ENCODE measurements around the gene CELSR1.

- TF ChIP-seq KDM1A (CRISPR knock-in tag; IDR thresholded peaks at IDR 0.05), result no peak
- no peak for TF ChIP-seq GATAD2A (CRISPR knock-in tag; IDR thresholded peaks at IDR 0.05)
- TF ChIP-seq ZBTB2 (CRISPR knock-in tag; IDR thresholded peaks at IDR 0.05; ENCODE audit: low read depth), result no peak
- no peak for TF ChIP-seq SNAPC2 (CRISPR knock-in tag; IDR thresholded peaks at IDR 0.05)
- no peak for TF ChIP-seq HNF4G (IDR thresholded peaks at IDR 0.05; ENCODE audit: borderline replicate concordance, low read depth, low read length)
- no peak for TF ChIP-seq HNF4G (CRISPR knock-in tag; IDR thresholded peaks at IDR 0.05; ENCODE audit: borderline replicate concordance, low read depth)
- no peak for TF ChIP-seq SRSF1 (optimal IDR thresholded peaks at IDR 0.05; ENCODE audit: low read depth, low read length)
- no peak for TF ChIP-seq POLR2A (IDR thresholded peaks at IDR 0.05; ENCODE audit: insufficient read depth in 1 of 2, low read depth in 2 of 2, low read length in 2 of 2)
- no peak for TF ChIP-seq MEIS2 (CRISPR knock-in tag; IDR thresholded peaks at IDR 0.05)
- TF ChIP-seq POLR2AphosphoS2 (IDR thresholded peaks at IDR 0.05; ENCODE audit: low read depth, low read length), result no peak
- TF ChIP-seq CREBL2 (CRISPR knock-in tag; IDR thresholded peaks at IDR 0.05; ENCODE audit: borderline replicate concordance), result no peak
Observed at GRCh38 chr22:46458525-46458924, 78.9 kb downstream of the CELSR1 start.
